ENCODE measurements around the gene DDRGK1. TPM values are rescaled to one million over a fixed set of nuclear protein-coding genes. Genes with fewer than 3 reads are reported as not detected.
"Not testable (repeated sequence)": the region's sequence is repeated elsewhere in the genome, so short reads cannot be mapped to it uniquely, and the experiment has no call there.

Gene DDRGK1
- total RNA-seq, 1 experiment from 2014 or later = 21.7 TPM

GRCh38 chr20:3199976-3200755 is 4.3 kb downstream of the DDRGK1 start:
- Histone ChIP-seq H3K27me3 (no peaks in the 10 kb centered on the region), H3K4me3 (no peak overlapping the region), H3K9me3 (no peaks in the 10 kb centered on the region), H3K36me3 (peaks cover 4% of the 10 kb centered on the region)
- DNase-seq = no peak

- Histone ChIP-seq H3K9me3 (no peaks in the 10 kb centered on the region), H3K36me3 (peaks cover 4% of the 10 kb centered on the region), H3K27me3 (no peaks in the 10 kb centered on the region), H3K4me3 (no peak overlapping the region)
- DNase-seq = no peak
Observed at GRCh38 chr20:3199206-3199605, 5.3 kb downstream of the DDRGK1 start.

GRCh38 chr20:3195590-3196237 is 8.8 kb downstream of the DDRGK1 start:
- no peak for DNase-seq
- Histone ChIP-seq H3K36me3 (no peaks in the 10 kb centered on the region; the same call in 1 of the 2 replicates), H3K4me3 (no peak overlapping the region), H3K27me3 (no peaks in the 10 kb centered on the region), H3K9me3 (no peaks in the 10 kb centered on the region)

GRCh38 chr20:3194617-3195280 is 9.7 kb downstream of the DDRGK1 start:
- no peak for DNase-seq
- Histone ChIP-seq H3K36me3 (no peaks in the 10 kb centered on the region; the same call in 1 of the 2 replicates), H3K27me3 (no peaks in the 10 kb centered on the region), H3K4me3 (no peak overlapping the region), H3K9me3 (no peaks in the 10 kb centered on the region)

GRCh38 chr20:3193806-3194616 is 10.5 kb downstream of the DDRGK1 start:
- Histone ChIP-seq H3K27me3 (no peaks in the 10 kb centered on the region), H3K4me3 (no peak overlapping the region), H3K36me3 (no peaks in the 10 kb centered on the region; the same call in 1 of the 2 replicates), H3K9me3 (no peaks in the 10 kb centered on the region)
- no peak for DNase-seq

- H3K4me3 ChIP-seq = no peak overlapping the region
- no peak for DNase-seq
- H3K27me3 ChIP-seq = no peaks in the 10 kb centered on the region
- H3K9me3 ChIP-seq = no peaks in the 10 kb centered on the region
- no peaks in the 10 kb centered on the region; the same call in 1 of the 2 replicates for H3K36me3 ChIP-seq
Observed at GRCh38 chr20:3192226-3193015, 12.1 kb downstream of the DDRGK1 start.

- no peak overlapping the region for H3K4me3 ChIP-seq
- H3K36me3 ChIP-seq = no peaks in the 10 kb centered on the region; the same call in 1 of the 2 replicates
Observed at GRCh38 chr20:3190681-3191111, 13.8 kb downstream of the DDRGK1 start.

GRCh38 chr20:3189561-3190131 is 14.8 kb downstream of the DDRGK1 start:
- no peak overlapping the region for H3K4me3 ChIP-seq
- H3K27me3 ChIP-seq = no peaks in the 10 kb centered on the region
- DNase-seq = no peak
- H3K36me3 ChIP-seq = no peaks in the 10 kb centered on the region
- H3K9me3 ChIP-seq = no peaks in the 10 kb centered on the region

More at GRCh38 chr20:3190681-3191111, 13.8 kb downstream of the DDRGK1 start:
- Histone ChIP-seq H3K27me3 (no peaks in the 10 kb centered on the region), H3K9me3 (no peaks in the 10 kb centered on the region)
- DNase-seq = no peak

- no peak for DNase-seq
- H3K4me3 ChIP-seq = no peak overlapping the region
Observed at GRCh38 chr20:3188823-3189413, 15.6 kb downstream of the DDRGK1 start.

GRCh38 chr20:3187861-3188260 is 16.6 kb downstream of the DDRGK1 start:
- H3K9me3 ChIP-seq, H3K4me3 ChIP-seq, H3K27me3 ChIP-seq, DNase-seq, H3K36me3 ChIP-seq: not testable (repeated sequence)

More at GRCh38 chr20:3188823-3189413, 15.6 kb downstream of the DDRGK1 start:
- H3K36me3 ChIP-seq = no peaks in the 10 kb centered on the region
- H3K27me3 ChIP-seq = no peaks in the 10 kb centered on the region
- H3K9me3 ChIP-seq = no peaks in the 10 kb centered on the region

GRCh38 chr20:3183896-3184612 is 20.4 kb downstream of the DDRGK1 start:
- H3K36me3 ChIP-seq = no peaks in the 10 kb centered on the region
- no peaks in the 10 kb centered on the region for H3K27me3 ChIP-seq
- DNase-seq = no peak
- H3K9me3 ChIP-seq = no peaks in the 10 kb centered on the region
- no peak overlapping the region for H3K4me3 ChIP-seq

- H3K4me3 ChIP-seq, H3K27me3 ChIP-seq, DNase-seq, H3K9me3 ChIP-seq, H3K36me3 ChIP-seq: not testable (repeated sequence)
Observed at GRCh38 chr20:3182429-3182828, 22.1 kb downstream of the DDRGK1 start.

- no peak for DNase-seq
- Histone ChIP-seq H3K4me3 (no peak overlapping the region), H3K9me3 (no peaks in the 10 kb centered on the region), H3K36me3 (no peaks in the 10 kb centered on the region), H3K27me3 (no peaks in the 10 kb centered on the region)
Observed at GRCh38 chr20:3181270-3181669, 23.2 kb downstream of the DDRGK1 start.

- H3K4me3 ChIP-seq = no peak overlapping the region
Observed at GRCh38 chr20:3180319-3180718, 24.2 kb downstream of the DDRGK1 start.

More at GRCh38 chr20:3180319-3180718, 24.2 kb downstream of the DDRGK1 start:
- no peak for DNase-seq
- H3K27me3 ChIP-seq = no peaks in the 10 kb centered on the region
- H3K9me3 ChIP-seq = no peaks in the 10 kb centered on the region
- no peaks in the 10 kb centered on the region for H3K36me3 ChIP-seq

Measured in MG63 (cell line).